Measurements from ENCODE around the gene NME3.

Gene NME3

GRCh38 chr16:1787056-1787321 is 15.6 kb upstream of the NME3 start:
- TF ChIP-seq CTCF (IDR thresholded peaks at IDR 0.05; ENCODE audit: control extremely low read depth, extremely low read depth, low read depth, missing control alignments), result no peak
- POLR2A ChIA-PET, result no interaction called here
- CTCF ChIA-PET, result no interaction called here
- DNase-seq (ENCODE audit: extremely low spot score), result no peak

GRCh38 chr16:1786242-1787055 is 15.1 kb upstream of the NME3 start:
- ChIA-PET POLR2A (no interaction called here), CTCF (no interaction called here)
- DNase-seq (ENCODE audit: extremely low spot score), result no peak
- TF ChIP-seq CTCF (IDR thresholded peaks at IDR 0.05; ENCODE audit: control extremely low read depth, extremely low read depth, low read depth, missing control alignments), result no peak

- POLR2A ChIA-PET, result no interaction called here
- DNase-seq (ENCODE audit: extremely low spot score), result no peak
- CTCF ChIA-PET, result no interaction called here
- TF ChIP-seq CTCF (IDR thresholded peaks at IDR 0.05; ENCODE audit: control extremely low read depth, extremely low read depth, low read depth, missing control alignments), result no peak
Measured at GRCh38 chr16:1785846-1786170, 14.5 kb upstream of the NME3 start.

GRCh38 chr16:1784977-1785845 is 13.9 kb upstream of the NME3 start:
- no peak for TF ChIP-seq CTCF (IDR thresholded peaks at IDR 0.05; ENCODE audit: control extremely low read depth, extremely low read depth, low read depth, missing control alignments)
- no peak for DNase-seq (ENCODE audit: extremely low spot score)
- POLR2A ChIA-PET, result no interaction called here
- CTCF ChIA-PET, result interaction anchor here (0.7 kb wide), 1 partner anchor 11 kb away, joined by 3 read pairs; no protein-coding TSS in a partner anchor

- peak; percentile 98 for DNase-seq (ENCODE audit: extremely low spot score)
- POLR2A ChIA-PET, result interaction anchor here (0.6 to 2.4 kb wide), 7 partner anchors 8 to 373 kb away, joined by 4 to 24 read pairs (median 6); partner anchors contain the start of genes EME2, MRPS34, NME3 and RPS2
- CTCF ChIA-PET, result interaction anchor here (0.8 to 2.0 kb wide), 13 partner anchors 9 to 1144 kb away, joined by 3 to 17 read pairs (median 5); partner anchors contain the start of genes EME2, IGFALS, MAPK8IP3 and MRPS34
- no peak for TF ChIP-seq CTCF (IDR thresholded peaks at IDR 0.05; ENCODE audit: control extremely low read depth, extremely low read depth, low read depth, missing control alignments)
Measured at GRCh38 chr16:1782408-1783264, 11.3 kb upstream of the NME3 start, which contains the start of the genes NUBP2 and SPSB3. Gene NUBP2 (plus strand): TSS chr16:1782960. CDS start chr16:1783021, 61 bp downstream. Gene SPSB3 (minus strand): TSS chr16:1782571. CDS start chr16:1781483, 1,088 bp downstream.

All from GM10248 (cell line).